Loucy (cell line): ENCODE measurements around the gene FKBP5.

Experiments
- CTCF ChIP-seq: fragments of 200-600 bp; sonication (generic); conservative IDR thresholded peaks from 2 replicates; pipeline ENCODE4 v1.5.1; 2014; ENCODE audit warnings: mild to moderate bottlenecking, antibody characterized with exemption, low read length
- EZH2phosphoT487 ChIP-seq: fragments of 200-600 bp; IDR thresholded peaks from 2 replicates; pipeline ENCODE4 v1.6.1; 2018; ENCODE audit warnings: antibody characterized with exemption, mild to moderate bottlenecking, moderate library complexity, borderline replicate concordance

GRCh38 chr6:35730745-35731413 lies 42.2 kb upstream of the FKBP5 start:
- TF ChIP-seq CTCF (no peak), EZH2phosphoT487 (no peak)
